ENCODE data around the gene PAGR1.

DNA sequence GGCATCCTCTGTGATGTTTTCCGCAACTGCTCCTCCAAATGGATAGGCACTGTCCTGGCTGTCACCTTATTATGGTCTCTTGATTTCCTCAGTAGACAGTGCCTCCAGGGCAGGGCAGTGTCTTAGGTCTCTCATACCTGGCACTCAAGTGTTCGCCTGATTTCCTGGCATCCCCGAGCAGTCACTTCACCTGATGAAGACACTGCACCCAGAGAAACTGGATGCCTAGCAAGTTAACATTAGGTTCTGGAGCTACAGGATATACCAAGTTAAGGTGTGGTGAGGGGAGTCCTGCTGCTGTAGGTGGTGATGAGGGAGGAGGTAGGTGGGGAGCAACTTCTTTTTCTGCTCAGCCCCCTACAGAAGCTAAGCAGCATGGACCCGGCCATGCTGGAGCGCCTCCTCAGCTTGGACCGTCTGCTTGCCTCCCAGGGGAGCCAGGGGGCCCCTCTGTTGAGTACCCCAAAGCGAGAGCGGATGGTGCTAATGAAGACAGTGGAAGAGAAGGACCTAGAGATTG is 13.5 kb upstream of the PAGR1 start:
- TF ChIP-seq CTCF (IDR thresholded peaks at IDR 0.05) (no peak), POLR2A (IDR thresholded peaks at IDR 0.05) (no peak)

All from right lobe of liver (tissue), 4 donors.